Measurements from ENCODE around the gene HCFC2. TPM values are rescaled to one million over a fixed set of nuclear protein-coding genes. Genes with fewer than 3 reads are reported as not detected.

Gene HCFC2
- total RNA-seq, 1 experiment from 2014 or later = 17.3 TPM

DNA sequence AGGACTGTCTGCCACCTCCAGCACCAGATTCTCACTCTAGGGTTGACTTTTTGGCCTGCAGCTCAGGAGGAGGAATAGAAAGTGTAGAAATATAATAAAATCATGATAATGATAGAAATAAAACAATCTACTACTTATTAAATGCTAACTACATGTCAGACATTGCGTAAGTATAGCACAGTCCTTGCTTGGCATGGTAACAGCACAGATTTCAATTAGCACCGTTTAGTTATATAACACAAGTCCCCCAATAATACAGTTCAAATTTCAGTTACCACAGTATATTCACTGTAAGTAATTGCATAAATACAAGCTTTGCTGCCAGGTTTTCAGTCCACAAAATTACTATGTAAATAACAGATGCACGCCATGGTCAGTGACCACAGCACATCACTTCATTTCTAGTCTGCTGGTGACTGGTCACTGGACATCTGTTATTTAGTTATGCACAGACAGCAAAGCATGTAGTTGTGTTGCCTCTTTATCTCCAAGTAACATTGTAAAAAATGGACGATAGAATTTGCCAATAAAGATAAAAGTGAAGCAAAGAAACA lies 7.8 kb upstream of the HCFC2 start:
- DNase-seq (ENCODE audit: low read depth) = peak; percentile 45

- peak; percentile 27 for DNase-seq (ENCODE audit: low read depth)
Measured at GRCh38 chr12:104057771-104058197, 6.5 kb upstream of the HCFC2 start.

DNA sequence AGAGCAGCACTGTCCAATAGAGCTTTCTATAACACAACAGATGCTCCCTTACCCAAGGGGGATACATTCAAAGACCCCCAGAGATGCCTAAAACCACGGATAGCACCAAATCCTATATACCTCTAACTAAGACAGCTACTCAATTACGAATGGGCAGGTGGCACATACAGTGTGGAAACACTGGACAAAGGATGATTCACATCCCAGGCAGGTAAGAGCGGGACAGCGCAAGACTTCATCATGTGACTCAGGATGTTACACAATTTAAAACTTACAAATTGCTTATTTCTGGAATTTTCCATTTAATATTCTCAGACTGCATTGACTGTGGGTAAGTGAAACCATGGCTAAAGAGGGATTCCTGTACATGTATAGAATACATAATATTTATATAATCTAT lies 5.5 kb upstream of the HCFC2 start:
- DNase-seq (ENCODE audit: low read depth) = no peak

DNA sequence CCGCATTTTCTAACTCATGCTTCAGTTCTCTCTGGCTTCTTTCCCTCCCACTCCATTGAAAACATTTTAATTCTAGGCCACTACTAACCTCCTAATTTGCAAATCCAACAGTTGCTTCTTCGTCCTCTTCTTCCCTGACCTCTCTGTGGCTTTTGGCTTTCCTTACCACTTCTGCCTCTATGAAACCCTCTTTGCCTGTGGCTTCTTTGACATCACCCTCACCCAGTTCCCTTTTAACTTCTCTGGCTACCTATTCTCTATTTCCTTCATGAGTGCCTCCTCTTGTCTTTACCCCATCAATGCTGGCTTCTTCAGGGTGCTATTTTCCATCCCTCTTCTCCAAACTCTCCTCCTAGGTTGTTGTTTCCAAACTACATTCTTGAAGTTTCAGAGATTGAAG lies 4.4 kb upstream of the HCFC2 start:
- DNase-seq (ENCODE audit: low read depth) = no peak

DNA sequence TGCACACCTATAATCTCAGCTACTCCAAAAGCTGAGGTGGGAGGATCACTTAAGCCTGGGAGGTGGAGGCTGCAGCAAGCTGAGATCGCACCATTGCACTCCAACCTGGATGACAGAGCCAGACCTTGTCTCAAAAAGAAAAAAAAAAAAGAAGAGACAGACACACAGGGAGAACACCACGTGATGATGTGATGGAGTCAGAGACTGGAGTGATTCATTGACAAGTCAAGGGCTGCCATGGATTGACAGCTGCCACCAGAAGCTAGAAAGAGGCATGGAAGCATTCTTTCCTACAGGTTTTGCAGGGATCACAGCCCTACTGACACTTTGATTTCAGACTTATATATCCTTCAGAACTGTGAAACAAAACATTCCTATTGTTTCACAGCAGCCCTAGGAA lies 3.5 kb upstream of the HCFC2 start:
- DNase-seq (ENCODE audit: low read depth) = no peak

GRCh38 chr12:104063712-104064030 lies 660 bp upstream of the HCFC2 start:
- peak; percentile 53 for DNase-seq (ENCODE audit: low read depth)

GRCh38 chr12:104064842-104065427 lies 604 bp downstream of the HCFC2 start:
- DNase-seq (ENCODE audit: low read depth) = peak; percentile 15

- DNase-seq (ENCODE audit: low read depth) = no peak
Measured at GRCh38 chr12:104072099-104072498, 7.8 kb downstream of the HCFC2 start.

GRCh38 chr12:104073699-104074098 lies 9.4 kb downstream of the HCFC2 start:
- no peak for DNase-seq (ENCODE audit: low read depth)

DNA sequence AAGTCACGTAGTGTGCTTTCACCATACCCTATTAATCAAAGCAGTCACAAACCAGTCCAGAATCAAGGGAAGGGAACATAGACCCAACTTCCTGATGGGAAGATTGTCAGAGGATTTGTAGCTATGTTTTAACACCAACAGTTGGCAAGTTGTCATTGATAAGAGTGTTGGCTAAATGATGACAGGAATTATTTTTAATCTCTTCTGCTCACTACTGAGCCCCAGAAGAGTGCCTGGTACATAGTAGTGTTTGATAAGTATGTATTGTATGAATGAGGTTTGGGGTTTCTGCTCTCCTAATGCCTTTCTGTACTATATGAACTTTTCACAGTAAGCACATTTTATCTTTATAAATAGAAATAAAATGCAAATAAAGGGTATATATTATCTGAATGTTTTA lies 14.7 kb downstream of the HCFC2 start:
- DNase-seq (ENCODE audit: low read depth) = no peak

DNA sequence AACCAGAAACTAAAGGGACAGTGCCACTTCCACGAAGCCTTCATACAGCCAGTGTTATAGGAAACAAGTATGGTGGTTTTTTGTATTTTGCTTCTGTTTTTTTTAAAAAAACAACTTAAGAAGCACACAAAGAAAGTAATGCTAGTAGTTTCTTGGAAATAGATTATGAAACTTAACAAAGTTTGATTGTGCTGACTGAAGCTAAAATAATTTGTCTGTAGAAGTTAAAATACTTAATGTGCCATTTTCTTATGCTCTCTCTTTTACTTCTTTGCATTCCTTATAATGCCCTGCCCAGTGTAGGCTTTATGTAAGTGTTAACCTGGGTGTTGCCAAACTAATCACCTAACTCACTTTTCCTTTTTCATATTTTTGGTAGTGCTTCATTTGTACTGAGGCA lies 16.4 kb downstream of the HCFC2 start:
- DNase-seq (ENCODE audit: low read depth) = no peak

DNA sequence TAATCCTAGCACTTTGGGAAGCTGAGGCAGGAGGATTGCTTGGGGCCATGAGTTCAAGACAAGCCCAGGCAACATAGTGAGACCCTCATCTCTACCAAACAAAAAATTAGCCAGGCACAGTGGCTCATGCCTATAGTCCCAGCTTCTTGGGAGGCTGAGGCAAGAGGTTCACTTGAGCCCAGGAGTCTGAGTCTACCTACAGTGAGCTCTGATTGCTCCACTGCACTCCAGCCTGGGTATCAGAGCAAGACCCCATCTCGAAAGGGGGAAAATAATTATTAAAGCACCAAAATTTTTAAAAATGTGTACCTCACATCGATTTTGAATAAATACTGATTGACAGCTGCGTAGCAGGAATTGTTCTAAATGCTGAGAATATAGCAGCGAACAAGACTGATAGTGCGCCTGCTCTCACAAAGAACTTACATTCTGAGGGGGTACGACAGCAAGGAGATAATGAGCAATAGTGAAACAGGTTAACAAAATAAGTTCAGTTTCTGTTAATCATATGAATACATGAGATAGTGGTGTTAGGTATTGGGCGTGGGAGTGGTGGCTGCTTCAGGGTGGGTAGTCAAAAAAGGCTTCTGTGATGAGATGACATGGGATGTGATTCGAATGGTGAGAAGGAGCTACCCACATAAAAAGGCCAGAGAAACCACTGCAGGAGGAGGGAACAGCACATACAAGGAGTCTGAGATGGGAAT lies 19.6 kb downstream of the HCFC2 start:
- no peak for DNase-seq (ENCODE audit: low read depth)

DNA sequence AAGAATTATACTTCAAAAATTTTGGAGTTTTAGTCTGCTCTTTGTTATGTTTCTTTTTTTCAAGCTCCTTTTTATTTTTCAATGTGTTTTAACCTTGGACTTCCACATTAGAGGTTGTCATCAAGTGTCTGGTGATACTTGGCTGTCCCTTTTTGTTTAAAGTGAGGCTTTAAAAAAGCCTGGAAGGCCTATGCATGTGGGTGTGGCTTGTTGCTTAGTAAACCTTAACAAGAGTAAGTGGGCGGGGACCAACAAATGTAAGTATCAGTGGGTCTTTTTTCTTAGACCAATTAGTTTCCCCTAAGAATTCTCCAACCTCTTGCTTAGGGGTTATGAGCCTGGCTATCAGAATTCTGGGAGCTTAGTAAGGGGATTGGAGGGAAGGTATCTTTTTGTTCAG lies 26.4 kb downstream of the HCFC2 start:
- DNase-seq (ENCODE audit: low read depth) = no peak

GRCh38 chr12:104091136-104091535 lies 26.8 kb downstream of the HCFC2 start:
- no peak for DNase-seq (ENCODE audit: low read depth)

- no peak for DNase-seq (ENCODE audit: low read depth)
Measured at GRCh38 chr12:104094284-104094683, 30.0 kb downstream of the HCFC2 start.

DNA sequence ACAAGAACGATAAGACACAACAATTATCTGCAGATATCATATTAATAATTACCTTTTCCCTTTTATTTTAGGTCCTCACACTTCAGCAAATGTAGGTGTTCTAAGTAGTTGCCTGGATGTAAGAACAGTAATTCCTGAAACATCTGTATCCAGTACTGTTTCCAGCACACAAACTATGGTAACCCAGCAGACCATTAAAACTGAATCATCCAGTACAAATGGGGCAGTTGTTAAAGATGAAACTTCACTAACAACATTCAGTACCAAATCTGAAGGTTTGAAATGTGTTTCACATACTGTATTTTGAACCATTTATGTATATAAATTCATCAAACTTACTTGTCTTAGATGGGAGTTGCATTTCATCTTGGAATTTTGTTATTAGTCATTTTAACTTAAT lies 31.0 kb downstream of the HCFC2 start:
- no peak for DNase-seq (ENCODE audit: low read depth)

DNA sequence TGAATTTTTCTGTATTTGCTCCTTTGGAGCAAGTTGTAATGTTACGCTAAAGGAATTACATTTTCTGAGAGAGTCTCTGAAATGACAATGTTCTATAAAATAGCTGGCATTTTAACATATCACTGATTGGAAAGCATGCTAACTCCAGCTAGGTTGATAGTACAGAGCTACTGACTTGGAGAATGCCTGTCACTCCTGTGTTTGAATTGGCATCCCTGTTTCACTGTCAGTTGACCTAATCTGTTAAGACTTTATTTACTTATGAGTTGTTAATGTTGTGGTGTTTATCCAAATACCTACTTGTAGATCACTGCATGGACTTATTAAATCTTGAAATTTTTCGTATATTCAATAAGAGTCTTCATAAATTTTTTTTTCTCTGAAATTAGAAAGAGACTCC lies 33.6 kb downstream of the HCFC2 start:
- no peak for DNase-seq (ENCODE audit: low read depth)

DNA sequence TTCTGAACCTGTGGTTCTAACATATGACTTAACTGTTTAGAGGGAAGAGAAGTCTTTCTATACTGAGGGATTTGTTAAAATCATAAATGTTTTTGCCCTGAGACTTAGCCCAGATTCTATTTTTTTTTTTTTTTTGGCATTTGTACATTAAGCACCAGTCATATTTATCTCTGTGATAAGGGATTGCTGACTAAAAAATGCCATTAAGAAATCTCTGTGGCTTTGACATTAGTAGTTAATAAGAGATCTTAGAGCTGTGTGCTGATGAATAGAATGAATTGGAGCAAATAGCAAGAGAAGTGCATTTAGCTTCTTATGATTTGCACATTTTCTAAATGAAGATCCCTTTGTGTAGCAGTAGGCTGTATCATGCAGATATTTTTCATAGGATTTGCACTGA lies 41.1 kb downstream of the HCFC2 start:
- DNase-seq (ENCODE audit: low read depth) = no peak

DNA sequence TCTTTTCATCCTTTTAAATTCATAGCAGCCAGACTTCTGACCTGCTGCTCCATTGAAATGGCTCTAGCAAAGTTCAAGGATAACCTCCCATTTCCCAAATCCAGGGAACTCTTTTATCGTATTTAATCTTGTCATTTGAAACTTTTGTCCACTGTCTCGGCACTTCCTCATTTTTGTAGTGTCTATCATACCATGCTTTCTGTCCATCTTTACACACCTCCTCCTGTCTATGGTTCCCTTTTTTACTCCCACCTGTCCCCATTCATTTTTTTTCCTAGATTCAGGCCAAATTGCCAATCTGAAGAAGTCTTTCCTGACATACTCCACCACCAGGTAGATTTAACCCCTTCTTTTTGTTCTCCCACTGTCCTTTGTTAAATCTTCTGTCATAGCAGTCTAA lies 42.6 kb downstream of the HCFC2 start:
- no peak for DNase-seq (ENCODE audit: low read depth)

DNA sequence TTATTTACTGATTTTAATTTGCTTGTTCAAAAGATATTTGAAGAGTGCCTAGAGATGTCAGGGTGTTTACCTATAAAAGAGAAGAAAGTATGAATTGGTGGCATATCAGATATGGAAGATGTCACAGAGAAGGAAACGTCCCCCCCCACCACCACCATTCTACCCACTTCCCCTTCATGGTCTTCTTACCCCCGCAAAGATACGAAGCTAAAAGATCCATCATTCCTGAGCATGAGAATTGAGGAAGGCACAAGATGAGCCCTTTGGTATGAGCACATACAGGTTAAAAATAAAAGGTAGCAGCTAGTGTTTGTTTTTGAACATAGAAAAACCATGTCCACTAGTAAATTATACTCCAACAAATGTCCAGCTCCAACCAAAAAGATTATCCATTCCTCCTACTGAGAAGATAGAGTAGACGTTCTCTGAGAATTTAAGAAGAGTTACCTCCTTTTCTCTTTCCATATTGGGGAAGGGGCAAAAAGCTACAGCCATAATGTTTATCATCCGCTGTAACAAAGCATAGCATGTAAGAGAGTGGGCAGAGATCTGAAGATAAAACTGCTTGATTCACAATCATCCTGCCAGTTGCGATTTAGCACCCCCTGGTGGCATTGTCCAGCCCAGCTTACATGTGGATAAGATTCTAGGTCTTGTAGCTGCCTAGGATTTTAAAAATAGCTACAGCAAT lies 44.6 kb downstream of the HCFC2 start:
- peak; percentile 71 for DNase-seq (ENCODE audit: low read depth)

- DNase-seq (ENCODE audit: low read depth) = no peak
Measured at GRCh38 chr12:104109446-104110271, 45.3 kb downstream of the HCFC2 start.

Data from RPMI7951 (cell line).